ENCODE data around the gene SHPK. TPM values are rescaled to one million over a fixed set of nuclear protein-coding genes. Genes with fewer than 3 reads are reported as not detected.
A peak's percentile ranks its signal among the peaks of the same experiment; 100 is the strongest.

The SHPK gene
- total RNA-seq, 1 donor from 2014 or later: 21.8 TPM

- DNase-seq: peak; percentile 31
Measured at GRCh38 chr17:3626831-3627768, 8.9 kb downstream of the SHPK start.

DNA sequence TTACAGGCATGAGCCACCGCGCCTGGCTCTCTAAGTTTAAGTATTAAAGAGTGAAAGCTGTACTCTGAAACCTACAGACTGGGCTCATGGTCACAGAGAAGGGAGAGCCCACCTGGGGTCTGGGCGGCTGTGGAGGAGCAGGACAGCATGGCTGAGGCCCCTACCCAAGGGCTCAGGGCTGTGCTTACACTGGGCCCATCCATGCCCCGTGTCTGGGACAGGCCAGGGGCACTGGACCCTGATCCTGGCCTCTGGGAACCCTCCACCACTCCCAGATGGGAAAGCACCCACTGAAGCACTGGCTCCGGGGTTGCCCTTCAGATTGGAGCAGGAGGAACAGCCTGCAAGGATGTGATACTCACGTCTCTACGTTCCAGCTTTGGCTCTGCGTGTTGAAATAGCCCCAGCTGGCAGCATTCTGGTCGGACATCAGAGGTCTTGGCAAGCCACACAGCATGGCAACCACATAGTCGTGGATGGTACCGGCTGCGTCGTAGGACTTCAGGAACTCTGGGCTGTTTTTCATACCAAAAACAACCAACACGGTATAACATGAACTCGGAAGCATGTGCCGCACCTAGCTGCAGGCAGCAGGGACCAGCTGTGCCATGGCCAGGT, 13.0 kb downstream of the SHPK start:
- no peak for DNase-seq

GRCh38 chr17:3621146-3621720, 14.8 kb downstream of the SHPK start:
- DNase-seq: no peak

- no peak for DNase-seq
Measured at GRCh38 chr17:3615160-3615870, 20.7 kb downstream of the SHPK start.

- no peak for DNase-seq
Measured at GRCh38 chr17:3613124-3613523, 22.9 kb downstream of the SHPK start.

GRCh38 chr17:3610523-3610922, 25.5 kb downstream of the SHPK start:
- DNase-seq: no peak

DNA sequence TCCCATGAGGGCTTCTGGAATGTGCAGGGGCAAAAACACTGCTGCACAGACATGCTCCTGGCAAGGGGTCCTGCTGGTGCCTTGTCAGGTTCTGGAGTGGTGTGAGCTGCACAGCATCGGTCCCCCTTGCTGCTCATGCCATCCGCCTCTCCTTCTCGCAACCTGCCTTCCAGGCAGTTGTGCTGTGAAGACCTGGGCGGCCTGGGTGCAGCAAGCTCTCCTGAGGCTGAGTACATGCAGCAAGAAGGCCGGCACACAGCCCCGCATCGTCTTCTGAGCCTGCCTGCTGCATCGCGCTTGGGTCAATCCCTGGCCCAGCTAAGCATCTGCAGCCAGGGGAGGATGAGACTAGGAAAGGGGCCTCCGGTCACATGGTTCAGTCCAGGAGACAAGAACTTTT, 26.4 kb downstream of the SHPK start:
- DNase-seq: no peak

- no peak for DNase-seq
Measured at GRCh38 chr17:3603870-3604259, 32.2 kb downstream of the SHPK start.

- peak; percentile 80 for DNase-seq
Measured at GRCh38 chr17:3603119-3603869, 32.8 kb downstream of the SHPK start.

- DNase-seq: peak; percentile 52
Measured at GRCh38 chr17:3602499-3602898, 33.6 kb downstream of the SHPK start.

DNA sequence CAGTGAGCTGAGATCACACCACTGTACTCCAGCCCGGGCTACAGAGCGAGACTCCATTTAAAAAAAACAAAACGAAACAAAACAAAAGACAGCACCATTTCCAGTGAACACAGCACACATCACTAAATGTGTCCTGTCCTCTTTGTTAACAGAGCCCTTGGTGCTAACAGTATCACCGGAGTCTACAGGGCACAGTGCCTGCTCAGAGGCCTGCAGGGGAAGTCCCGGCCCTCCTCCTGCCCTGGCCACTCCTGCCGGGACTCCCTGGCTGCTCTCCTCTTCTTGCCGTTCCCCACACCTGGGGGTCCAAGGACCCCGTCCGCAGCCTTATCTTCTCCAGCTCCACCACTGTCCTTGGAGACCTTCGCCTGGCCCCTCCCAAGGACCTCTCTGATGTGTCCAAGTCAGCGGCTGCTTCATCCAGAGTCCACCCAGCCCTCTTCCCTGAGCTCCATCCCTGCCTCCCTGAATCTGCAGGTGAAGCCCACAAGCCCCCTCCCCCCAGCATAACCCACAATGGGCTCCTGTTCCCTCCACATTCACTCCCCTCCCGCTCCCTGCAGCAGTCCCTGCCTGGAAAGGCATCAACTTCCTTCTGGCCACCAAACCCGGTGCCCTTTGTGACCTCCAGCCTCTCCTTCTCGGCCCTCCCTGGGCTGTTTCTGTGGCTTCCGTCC, 35.4 kb downstream of the SHPK start:
- no peak for DNase-seq

DNA sequence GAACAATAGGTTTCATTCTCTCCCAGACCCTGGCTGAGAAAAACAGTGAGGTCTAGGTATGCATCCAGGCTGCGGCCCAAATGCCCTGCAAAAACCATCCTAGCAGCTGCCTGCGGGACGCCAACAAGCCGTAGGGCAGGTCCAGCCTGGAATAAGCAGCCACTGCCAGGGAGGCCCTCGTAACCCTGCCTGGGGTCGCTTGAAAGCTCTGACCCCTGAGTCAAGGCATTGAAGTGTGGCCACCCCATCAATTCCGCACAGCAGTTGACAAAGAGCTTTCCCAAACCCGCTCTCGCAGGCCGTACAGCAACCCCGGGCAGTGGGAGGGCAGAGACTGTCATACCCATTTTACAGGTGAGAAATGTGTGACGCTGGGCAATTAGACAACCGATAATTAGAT, 38.0 kb downstream of the SHPK start:
- no peak for DNase-seq

GRCh38 chr17:3596804-3597464, 39.1 kb downstream of the SHPK start:
- no peak for DNase-seq

DNA sequence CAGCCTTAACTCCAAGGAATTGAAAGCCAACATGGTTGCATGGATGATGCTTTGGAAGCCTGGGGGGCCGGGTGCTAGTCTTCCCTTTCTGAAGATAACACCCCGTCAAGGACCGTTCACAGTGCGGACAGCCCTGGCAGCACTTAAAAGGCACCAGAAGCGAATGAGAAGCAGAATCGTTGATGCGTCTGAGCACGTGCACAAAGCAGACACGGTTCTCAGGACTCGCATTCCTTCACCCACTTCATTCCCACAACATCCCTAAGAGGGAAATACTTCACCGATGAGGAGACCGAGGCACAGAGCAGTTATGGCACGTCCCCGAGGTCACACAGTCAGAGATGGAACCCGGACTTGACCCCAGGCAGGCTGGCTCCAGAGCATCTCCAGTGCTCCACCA, 41.1 kb downstream of the SHPK start:
- no peak for DNase-seq

GRCh38 chr17:3594051-3594800, 41.8 kb downstream of the SHPK start:
- peak; percentile 72 for DNase-seq

DNA sequence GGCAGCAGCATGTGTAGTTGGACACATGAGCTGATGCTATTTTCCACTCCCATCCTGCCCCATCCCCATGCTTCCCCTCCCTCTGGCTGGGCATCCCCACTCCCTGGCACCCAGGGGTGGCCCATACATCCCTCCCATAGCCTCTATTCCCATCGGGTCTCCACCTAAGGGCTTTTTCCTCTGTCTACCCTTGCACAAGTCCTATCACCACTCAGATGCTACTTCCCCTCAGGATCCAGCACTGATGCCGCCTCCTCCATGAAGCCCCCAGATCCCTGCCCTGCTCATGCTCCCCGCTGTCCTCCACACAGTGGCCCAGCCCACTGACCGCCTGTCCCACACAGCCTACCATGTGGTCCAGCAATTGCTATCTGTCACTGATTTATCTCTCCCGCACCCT, 42.7 kb downstream of the SHPK start:
- no peak for DNase-seq

- no peak for DNase-seq
Measured at GRCh38 chr17:3592216-3592860, 43.7 kb downstream of the SHPK start.

DNA sequence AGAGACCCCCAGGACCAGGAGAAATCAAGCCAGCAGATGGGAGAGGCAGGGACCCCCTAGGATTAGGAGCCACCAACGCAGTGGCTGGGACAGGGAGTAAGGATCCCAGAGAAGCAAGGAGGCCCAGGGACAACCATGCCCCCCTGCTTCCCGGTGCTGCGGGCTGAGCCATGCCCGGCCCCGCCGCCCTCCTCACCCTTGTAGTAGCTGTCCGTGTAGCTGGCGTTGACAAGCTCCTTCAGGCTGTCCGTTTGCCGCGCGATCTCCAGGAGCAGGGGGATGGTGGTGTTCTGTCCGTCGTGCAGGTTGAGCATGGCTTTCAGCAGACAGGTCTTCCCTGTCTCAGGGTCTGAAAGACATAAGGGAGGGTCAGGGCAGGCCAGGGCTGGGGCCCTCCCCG, 45.3 kb downstream of the SHPK start:
- no peak for DNase-seq

DNA sequence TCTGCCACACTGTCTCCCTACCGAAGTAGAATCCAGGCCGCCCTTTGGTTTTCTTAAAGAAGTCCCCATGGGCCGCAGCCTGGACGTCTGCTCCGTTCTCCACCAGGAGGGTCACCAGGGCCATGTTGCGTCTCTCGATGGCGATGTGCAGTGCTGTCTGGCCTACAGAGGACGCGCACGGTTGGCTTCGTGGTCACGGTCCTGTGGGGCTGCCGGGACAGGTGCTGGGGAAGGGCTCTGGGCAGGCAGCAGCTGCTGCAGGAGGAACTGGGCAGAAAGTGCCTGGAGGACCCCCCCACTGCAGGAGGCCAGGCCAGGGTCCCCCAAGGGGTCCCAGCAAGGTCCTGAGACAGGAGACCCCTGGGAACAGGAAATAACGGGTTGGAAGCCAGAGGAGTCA, 45.8 kb downstream of the SHPK start:
- DNase-seq: no peak

DNA sequence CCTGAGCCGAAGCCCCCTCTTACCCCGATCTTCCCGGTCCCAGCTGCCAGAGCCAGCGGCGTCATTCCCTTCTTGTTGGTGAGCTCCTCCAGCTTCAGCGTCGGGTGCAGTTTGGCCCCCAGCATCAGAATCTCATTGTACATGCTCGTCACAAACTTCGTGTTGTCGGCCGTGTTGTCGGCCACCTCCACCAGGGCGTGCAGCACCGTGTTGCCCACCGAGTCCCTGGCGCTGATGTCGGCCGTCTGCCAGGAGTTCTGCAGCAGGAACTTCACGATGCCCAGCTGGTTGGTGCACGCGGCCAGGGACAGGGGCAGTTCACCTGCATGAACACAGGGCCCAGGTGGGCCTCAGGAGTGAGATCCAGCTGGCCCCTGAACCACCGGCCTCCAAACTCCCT, 46.3 kb downstream of the SHPK start:
- no peak for DNase-seq

All from dermis blood vessel endothelial cell (primary cell).